Naive thymus-derived CD8-positive, alpha-beta T cell (primary cell): ENCODE data around the gene TSPAN17. TPM values are rescaled to one million over a fixed set of nuclear protein-coding genes. Genes with fewer than 3 reads are reported as not detected.

Experiments
- ATAC-seq, 2 donors: fragments of 150-1000 bp; cut with Tn5 transposase in 1 of 2; sonication (Bioruptor Pico), chemical (Tn5 transposase) in 1 of 2; 1 replicate in 1 of 2; 2 replicates in 1 of 2; pipeline ENCODE4 v1.10.0; 2021; ENCODE audit warnings: mild to moderate bottlenecking in 2 of 2, moderate library complexity in 2 of 2
- POLR2A ChIA-PET: fragments of 350-600 bp; sonication (Branson Sonifier 250); formaldehyde crosslinking; loops from one replicate; lab custom pipeline; 2021; ENCODE audit warnings: antibody characterized with exemption; lab: Charles Lee
- DNase-seq, 10 donors: peaks; one replicate each; pipeline versions ENCODE4 v3.0.0 to v3.0.0-alpha.2; 2020 to 2022
- H3K27ac Mint-ChIP-seq, 10 donors: one replicate each; pipeline ENCODE4 v1.8.0; 2020 to 2022; ENCODE audit warnings: mild to moderate bottlenecking in 10 of 10, mixed read lengths in 10 of 10, moderate library complexity in 4 of 10, inconsistent platforms in 1 of 10
- H3K27me3 Mint-ChIP-seq, 5 donors: one replicate each; pipeline ENCODE4 v1.8.0; 2021 to 2022; ENCODE audit warnings: mixed read lengths in 5 of 5
- H3K36me3 Mint-ChIP-seq, 3 donors: one replicate each; pipeline ENCODE4 v1.8.0; 2020 to 2022; ENCODE audit warnings: mixed read lengths in 3 of 3, mild to moderate bottlenecking in 2 of 3, inconsistent platforms in 1 of 3
- H3K4me1 Mint-ChIP-seq, 4 donors: one replicate each; pipeline ENCODE4 v1.8.0; 2021 to 2022; ENCODE audit warnings: mixed read lengths in 4 of 4
- H3K4me3 Mint-ChIP-seq, 10 donors: one replicate each; pipeline ENCODE4 v1.8.0; 2020 to 2022; ENCODE audit warnings: mild to moderate bottlenecking in 10 of 10, mixed read lengths in 10 of 10, moderate library complexity in 6 of 10, inconsistent platforms in 1 of 10
- H3K9me3 Mint-ChIP-seq, 9 donors: one replicate each; pipeline ENCODE4 v1.8.0; 2020 to 2022; ENCODE audit warnings: mixed read lengths in 9 of 9, mild to moderate bottlenecking in 3 of 9, inconsistent platforms in 1 of 9, moderate library complexity in 1 of 9
- polyA plus RNA-seq, 3 donors: library from polyadenylated mRNA; unstranded; fragments of 300-500 nt; fragmentation: Illumina TruSeq; gene quantifications; one replicate each; pipeline ENCODE4 v1.2.3, GENCODE V29; 2021
- total RNA-seq, 8 experiments: library from RNA in 2 of 8; stranded (reverse) in 2 of 8; gene quantifications; one replicate each; pipeline ENCODE4 v1.2.3 and lab custom pipeline; 2021 to 2026

TSPAN17 gene
- total and polyA plus RNA-seq, 5 experiments from 2014 or later: 13.5 to 26.0 (median 19.4) TPM

- no peak overlapping the region for H3K4me3 Mint-ChIP-seq
- H3K36me3 Mint-ChIP-seq: no peaks in the 10 kb centered on the region
- no peak for DNase-seq
- peaks cover 11 to 72% (median 34%) of the 10 kb centered on the region in 5 donors for H3K27me3 Mint-ChIP-seq
- no peaks in the 10 kb centered on the region for H3K9me3 Mint-ChIP-seq
- ATAC-seq: no peak
- POLR2A ChIA-PET: no interaction called here
- peaks cover 2 to 14% (median 11%) of the 10 kb centered on the region in 4 donors for H3K4me1 Mint-ChIP-seq
- no peak overlapping the region for H3K27ac Mint-ChIP-seq
Observed at GRCh38 chr5:176625512-176625911, 21.8 kb upstream of the TSPAN17 start.

GRCh38 chr5:176625966-176626875 lies 21.1 kb upstream of the TSPAN17 start:
- ATAC-seq (no peak), DNase-seq (no peak)
- Mint-ChIP-seq H3K27ac (no peak overlapping the region), H3K27me3 (peaks cover 16 to 73% (median 40%) of the 10 kb centered on the region in 5 donors), H3K9me3 (no peaks in the 10 kb centered on the region), H3K4me3 (no peak overlapping the region), H3K4me1 (peaks cover 4 to 17% (median 15%) of the 10 kb centered on the region in 4 donors), H3K36me3 (no peaks in the 10 kb centered on the region)
- POLR2A ChIA-PET: interaction anchor here (0.5 kb wide), 1 partner anchor 54 kb away, joined by 3 read pairs; no protein-coding TSS in a partner anchor

- no peaks in the 10 kb centered on the region for H3K9me3 Mint-ChIP-seq
- no peak for DNase-seq
- no peak for ATAC-seq
- H3K27ac Mint-ChIP-seq: peak overlapping the region in 1 of 10 donors; percentile 30
- H3K27me3 Mint-ChIP-seq: peaks cover 20 to 74% (median 46%) of the 10 kb centered on the region in 5 donors
- peaks cover 4 to 17% (median 17%) of the 10 kb centered on the region in 4 donors for H3K4me1 Mint-ChIP-seq
- H3K4me3 Mint-ChIP-seq: no peak overlapping the region
- POLR2A ChIA-PET: interaction anchor here (0.5 kb wide), 1 partner anchor 55 kb away, joined by 3 read pairs; no protein-coding TSS in a partner anchor
- no peaks in the 10 kb centered on the region for H3K36me3 Mint-ChIP-seq
Observed at GRCh38 chr5:176626876-176627236, 20.4 kb upstream of the TSPAN17 start.

GRCh38 chr5:176627582-176627981 lies 19.7 kb upstream of the TSPAN17 start:
- ATAC-seq (no peak), DNase-seq (no peak)
- Mint-ChIP-seq H3K9me3 (no peaks in the 10 kb centered on the region), H3K4me3 (peak overlapping the region in 2 of 10 donors; percentile 30), H3K36me3 (no peaks in the 10 kb centered on the region), H3K4me1 (peaks cover 4 to 17% (median 17%) of the 10 kb centered on the region in 4 donors), H3K27me3 (peaks cover 20 to 76% (median 46%) of the 10 kb centered on the region in 5 donors), H3K27ac (no peak overlapping the region)
- POLR2A ChIA-PET: interaction anchor here (1.3 kb wide), 1 partner anchor 20 kb away, joined by 3 read pairs; the partner anchor contains the start of gene TSPAN17

GRCh38 chr5:176628406-176629228 lies 18.7 kb upstream of the TSPAN17 start:
- POLR2A ChIA-PET: interaction anchor here (1.3 kb wide), 1 partner anchor 19 kb away, joined by 3 read pairs; the partner anchor contains the start of gene TSPAN17
- H3K4me1 Mint-ChIP-seq: peaks cover 6 to 19% (median 18%) of the 10 kb centered on the region in 4 donors
- DNase-seq (no peak), ATAC-seq (no peak)
- H3K27ac Mint-ChIP-seq: peak overlapping the region in 1 of 10 donors; percentile 78
- no peaks in the 10 kb centered on the region for H3K9me3 Mint-ChIP-seq
- H3K4me3 Mint-ChIP-seq: peak overlapping the region in 6 of 10 donors; percentile 38 to 68 (median 56)
- H3K27me3 Mint-ChIP-seq: peaks cover 23 to 79% (median 53%) of the 10 kb centered on the region in 5 donors
- H3K36me3 Mint-ChIP-seq: no peaks in the 10 kb centered on the region

GRCh38 chr5:176629317-176629852 lies 17.9 kb upstream of the TSPAN17 start:
- no peak overlapping the region for H3K27ac Mint-ChIP-seq
- ATAC-seq: no peak

GRCh38 chr5:176629853-176630680 lies 17.2 kb upstream of the TSPAN17 start, which contains the start of the genes EIF4E1B and SNCB:
Gene EIF4E1B (plus strand): TSS chr5:176630675. CDS start chr5:176642788, 12,113 bp downstream.
Gene SNCB (minus strand): TSS chr5:176630534. CDS start chr5:176629654, 880 bp downstream.
- POLR2A ChIA-PET: interaction anchor here (0.9 to 1.5 kb wide), 3 partner anchors 19 to 93 kb away, joined by 3 to 5 read pairs (median 3); partner anchors contain the start of gene RNF44
- Mint-ChIP-seq H3K4me3 (peak within 1 kb of the TSS; percentile 53 to 75 (median 70)), H3K27ac (peak within 1 kb of the TSS in 1 of 10 donors; percentile 1)

More at GRCh38 chr5:176629317-176629852, 17.9 kb upstream of the TSPAN17 start:
- no peaks in the 10 kb centered on the region for H3K9me3 Mint-ChIP-seq
- H3K4me1 Mint-ChIP-seq: peaks cover 10 to 27% (median 22%) of the 10 kb centered on the region in 4 donors
- POLR2A ChIA-PET: interaction anchor here (1.5 kb wide), 1 partner anchor 92 kb away, joined by 5 read pairs; the partner anchor contains the start of gene RNF44
- peaks cover 30 to 78% (median 58%) of the 10 kb centered on the region in 5 donors for H3K27me3 Mint-ChIP-seq
- H3K36me3 Mint-ChIP-seq: no peaks in the 10 kb centered on the region
- no peak for DNase-seq
- H3K4me3 Mint-ChIP-seq: peak overlapping the region in 9 of 10 donors; percentile 38 to 75 (median 56)

GRCh38 chr5:176630681-176631222 lies 16.5 kb upstream of the TSPAN17 start:
- H3K9me3 Mint-ChIP-seq: peaks cover 0 to 4% (median 0%) of the 10 kb centered on the region in 9 donors
- peak overlapping the region in 1 of 10 donors; percentile 1 for H3K27ac Mint-ChIP-seq
- DNase-seq: no peak
- H3K4me3 Mint-ChIP-seq: peak overlapping the region; percentile 53 to 75 (median 68)
- ATAC-seq: no peak
- H3K36me3 Mint-ChIP-seq: peaks cover 0 to 7% (median 0%) of the 10 kb centered on the region in 3 donors
- POLR2A ChIA-PET: interaction anchor here (0.9 to 1.5 kb wide), 3 partner anchors 18 to 93 kb away, joined by 3 to 5 read pairs (median 3); partner anchors contain the start of gene RNF44
- H3K27me3 Mint-ChIP-seq: peaks cover 38 to 82% (median 61%) of the 10 kb centered on the region in 5 donors
- peaks cover 12 to 27% (median 22%) of the 10 kb centered on the region in 4 donors for H3K4me1 Mint-ChIP-seq

More at GRCh38 chr5:176629853-176630680, 17.2 kb upstream of the TSPAN17 start, which contains the start of the genes EIF4E1B and SNCB:
- H3K27me3 Mint-ChIP-seq: peaks cover 33 to 81% (median 61%) of the 10 kb centered on the region in 5 donors
- DNase-seq (peak in 9 of 10 donors; percentile 32 to 57 (median 51)), ATAC-seq (peak; percentile 91 to 96)
- peaks cover 0 to 2% (median 0%) of the 10 kb centered on the region in 9 donors for H3K9me3 Mint-ChIP-seq
- peaks cover 0 to 3% (median 0%) of the 10 kb centered on the region in 3 donors for H3K36me3 Mint-ChIP-seq
- peaks cover 10 to 27% (median 22%) of the 10 kb centered on the region in 4 donors for H3K4me1 Mint-ChIP-seq

GRCh38 chr5:176631383-176632200 lies 15.7 kb upstream of the TSPAN17 start:
- ATAC-seq: no peak
- no peak overlapping the region for H3K27ac Mint-ChIP-seq

GRCh38 chr5:176632745-176633144 lies 14.5 kb upstream of the TSPAN17 start:
- peaks cover 12 to 27% (median 22%) of the 10 kb centered on the region in 4 donors for H3K4me1 Mint-ChIP-seq
- H3K27ac Mint-ChIP-seq: no peak overlapping the region
- H3K36me3 Mint-ChIP-seq: peaks cover 0 to 7% (median 0%) of the 10 kb centered on the region in 3 donors
- ATAC-seq: no peak
- POLR2A ChIA-PET: interaction anchor here (1.1 kb wide), 1 partner anchor 14 kb away, joined by 3 read pairs; the partner anchor contains the start of gene TSPAN17
- H3K9me3 Mint-ChIP-seq: peaks cover 0 to 4% (median 0%) of the 10 kb centered on the region in 9 donors
- DNase-seq: no peak
- H3K27me3 Mint-ChIP-seq: peaks cover 34 to 71% (median 53%) of the 10 kb centered on the region in 5 donors
- no peak overlapping the region for H3K4me3 Mint-ChIP-seq

More at GRCh38 chr5:176631383-176632200, 15.7 kb upstream of the TSPAN17 start:
- Mint-ChIP-seq H3K4me1 (peaks cover 12 to 27% (median 22%) of the 10 kb centered on the region in 4 donors), H3K27me3 (peaks cover 34 to 78% (median 61%) of the 10 kb centered on the region in 5 donors), H3K9me3 (peaks cover 0 to 4% (median 0%) of the 10 kb centered on the region in 9 donors), H3K36me3 (peaks cover 0 to 7% (median 0%) of the 10 kb centered on the region in 3 donors), H3K4me3 (peak overlapping the region in 1 of 10 donors; percentile 75)
- POLR2A ChIA-PET: no interaction called here
- no peak for DNase-seq
